Mesenchymal stem cell (in vitro differentiated cells and primary cell): Measurements from ENCODE around the gene PPP1R9A.

Experiments used
- DNase-seq: peaks from one replicate; pipeline ENCODE4 v3.0.0-alpha.2; 2013
- H2AFZ ChIP-seq: one replicate; pipeline ENCODE4 v1.6.1; 2013; ENCODE audit warnings: low read depth, mild to moderate bottlenecking, control low read depth, inconsistent platforms, low read length, moderate library complexity
- H2AK5ac ChIP-seq: 2 replicates; pipeline ENCODE4 v1.6.1; 2013; ENCODE audit warnings: low read length, moderate library complexity, mild to moderate bottlenecking, inconsistent platforms; ENCODE audit not compliant: severe bottlenecking
- H2BK120ac ChIP-seq: one replicate; pipeline ENCODE4 v1.6.1; 2013; ENCODE audit warnings: low read depth, mild to moderate bottlenecking, inconsistent platforms, low read length, moderate library complexity
- H2BK12ac ChIP-seq, 2 experiments: one replicate each; pipeline ENCODE4 v1.6.1; 2013; ENCODE audit warnings: inconsistent platforms in 2 of 2, low read length in 2 of 2, mild to moderate bottlenecking in 2 of 2, moderate library complexity in 2 of 2, control low read depth in 1 of 2
- H2BK15ac ChIP-seq: one replicate; pipeline ENCODE4 v1.6.1; 2013; ENCODE audit warnings: mild to moderate bottlenecking, low read depth, inconsistent platforms; ENCODE audit not compliant: poor library complexity, severe bottlenecking
- H2BK5ac ChIP-seq: 2 replicates; pipeline ENCODE4 v1.6.1; 2013; ENCODE audit warnings: low read depth, mild to moderate bottlenecking, low read length, control low read depth, inconsistent platforms; ENCODE audit not compliant: poor library complexity, severe bottlenecking
- H3K14ac ChIP-seq, 2 experiments: one replicate each; pipeline ENCODE4 v1.6.1; 2013; ENCODE audit warnings: inconsistent platforms in 2 of 2, low read length in 2 of 2, control low read depth in 1 of 2, mild to moderate bottlenecking in 1 of 2, moderate library complexity in 1 of 2
- H3K18ac ChIP-seq, 2 experiments: one replicate each; pipeline ENCODE4 v1.6.1; 2013; ENCODE audit warnings: inconsistent platforms in 2 of 2, low read length in 2 of 2, control low read depth in 1 of 2, low read depth in 1 of 2, mild to moderate bottlenecking in 1 of 2
- H3K23ac ChIP-seq, 2 experiments: one replicate each; pipeline ENCODE4 v1.6.1; 2013; ENCODE audit warnings: inconsistent platforms in 2 of 2, low read length in 2 of 2, mild to moderate bottlenecking in 2 of 2, moderate library complexity in 2 of 2, control low read depth in 1 of 2
- H3K27ac ChIP-seq: 2 replicates; pipeline ENCODE4 v1.5.1; 2013; ENCODE audit warnings: mild to moderate bottlenecking, moderate library complexity, low read length, control low read depth, inconsistent platforms; ENCODE audit not compliant: poor library complexity, severe bottlenecking
- H3K27me3 ChIP-seq, 2 experiments: 2 replicates each; pipeline versions ENCODE4 v1.6.1 to v1.7.0; 2013; ENCODE audit warnings: low read length in 2 of 2, mild to moderate bottlenecking in 2 of 2, moderate library complexity in 2 of 2, control low read depth in 1 of 2, inconsistent platforms in 1 of 2; ENCODE audit not compliant: control insufficient read depth in 1 of 2, insufficient read depth in 1 of 2
- H3K36me3 ChIP-seq, 2 experiments: 2 replicates each; pipeline versions ENCODE4 v1.6.1 to v1.7.0; 2013; ENCODE audit warnings: low read length in 2 of 2, control low read depth in 1 of 2, inconsistent platforms in 1 of 2, low read depth in 1 of 2, mild to moderate bottlenecking in 1 of 2; ENCODE audit not compliant: insufficient read depth in 2 of 2, control insufficient read depth in 1 of 2
- H3K4ac ChIP-seq, 2 experiments: one replicate each; pipeline ENCODE4 v1.6.1; 2013; ENCODE audit warnings: inconsistent platforms in 2 of 2, low read length in 2 of 2, mild to moderate bottlenecking in 2 of 2, moderate library complexity in 2 of 2, control low read depth in 1 of 2, low read depth in 1 of 2
- H3K4me1 ChIP-seq: 2 replicates; pipeline ENCODE4 v1.6.1; 2013; ENCODE audit warnings: low read depth, low read length, control low read depth; ENCODE audit not compliant: control insufficient read depth, insufficient read depth
- H3K4me2 ChIP-seq: 2 replicates; pipeline ENCODE4 v1.6.1; 2013; ENCODE audit warnings: low read length, mild to moderate bottlenecking, inconsistent platforms; ENCODE audit not compliant: poor library complexity, severe bottlenecking
- H3K4me3 ChIP-seq, 2 experiments: 2 replicates each; pipeline versions ENCODE4 v1.5.1 to v1.7.0; 2013; ENCODE audit warnings: low read length in 2 of 2, mild to moderate bottlenecking in 2 of 2, control low read depth in 1 of 2, low read depth in 1 of 2; ENCODE audit not compliant: insufficient read depth in 1 of 2
- H3K79me1 ChIP-seq: replicated peaks from 2 replicates; pipeline ENCODE4 v1.6.1; 2013; ENCODE audit warnings: mild to moderate bottlenecking, control low read depth, low read length, inconsistent platforms; ENCODE audit not compliant: poor library complexity, severe bottlenecking
- H3K9ac ChIP-seq: 2 replicates; pipeline ENCODE4 v1.7.0; 2013; ENCODE audit warnings: mild to moderate bottlenecking, low read length, moderate library complexity
- H3K9me3 ChIP-seq: 2 replicates; pipeline ENCODE4 v1.7.0; 2013; ENCODE audit warnings: mild to moderate bottlenecking, low read length; ENCODE audit not compliant: control insufficient read depth
- H4K8ac ChIP-seq: one replicate; pipeline ENCODE4 v1.6.1; 2013; ENCODE audit warnings: inconsistent platforms, mild to moderate bottlenecking, low read length, moderate library complexity
- H4K91ac ChIP-seq: one replicate; pipeline ENCODE4 v1.6.1; 2013; ENCODE audit warnings: mild to moderate bottlenecking, low read length, inconsistent platforms
- WGBS: methylation state at CpG from one replicate; pipeline ENCODE4 v1.1.7; 2013; ENCODE audit warnings: mixed read lengths; 5-methylcytosine and 5-hydroxymethylcytosine counted together

PPP1R9A gene

GRCh38 chr7:95106401-95106800 is 199.0 kb downstream of the PPP1R9A start:
- H4K91ac ChIP-seq, result no peak overlapping the region
- no peak overlapping the region for H3K18ac ChIP-seq
- peaks cover 5% of the 10 kb centered on the region for H3K79me1 ChIP-seq
- H3K27ac ChIP-seq, result no peak overlapping the region
- no peak overlapping the region for H2BK15ac ChIP-seq
- H2BK12ac ChIP-seq, result no peak overlapping the region
- H3K4me1 ChIP-seq, result peaks cover 2% of the 10 kb centered on the region
- H3K14ac ChIP-seq, result no peak overlapping the region
- H3K23ac ChIP-seq, result no peak overlapping the region
- no peak for DNase-seq
- no peak overlapping the region for H3K9ac ChIP-seq
- no peak overlapping the region for H4K8ac ChIP-seq
- no peak overlapping the region for H3K4me2 ChIP-seq
- H2AFZ ChIP-seq, result no peak overlapping the region
- no peak overlapping the region for H3K4me3 ChIP-seq
- H3K27me3 ChIP-seq, result no peaks in the 10 kb centered on the region
- no peak overlapping the region for H2BK5ac ChIP-seq
- H3K9me3 ChIP-seq, result no peaks in the 10 kb centered on the region
- H3K4ac ChIP-seq, result no peak overlapping the region
- no peak overlapping the region for H2BK120ac ChIP-seq
- WGBS, result no CpG with 5 or more reads among the region's 2 CpGs
- no peaks in the 10 kb centered on the region for H3K36me3 ChIP-seq
- no peak overlapping the region for H2AK5ac ChIP-seq

- no peak overlapping the region for H2AFZ ChIP-seq
- no peak overlapping the region for H2BK120ac ChIP-seq
- no peak overlapping the region for H2AK5ac ChIP-seq
- no peak overlapping the region for H2BK5ac ChIP-seq
- H3K4me3 ChIP-seq, result no peak overlapping the region
- no peak overlapping the region for H4K91ac ChIP-seq
- no peaks in the 10 kb centered on the region for H3K27me3 ChIP-seq
- H3K36me3 ChIP-seq, result no peaks in the 10 kb centered on the region
- no peaks in the 10 kb centered on the region for H3K4me1 ChIP-seq
- DNase-seq, result no peak
- H2BK12ac ChIP-seq, result no peak overlapping the region
- H3K79me1 ChIP-seq, result peaks cover 5% of the 10 kb centered on the region
- no peak overlapping the region for H3K23ac ChIP-seq
- no peaks in the 10 kb centered on the region for H3K9me3 ChIP-seq
- H3K4me2 ChIP-seq, result no peak overlapping the region
- H3K4ac ChIP-seq, result no peak overlapping the region
- no peak overlapping the region for H3K9ac ChIP-seq
- H3K18ac ChIP-seq, result no peak overlapping the region
- no peak overlapping the region for H3K14ac ChIP-seq
- no peak overlapping the region for H3K27ac ChIP-seq
- 100% methylated on average over 1 of the region's 3 CpGs for WGBS
- no peak overlapping the region for H2BK15ac ChIP-seq
- H4K8ac ChIP-seq, result no peak overlapping the region
Observed at GRCh38 chr7:95110707-95111106, 203.3 kb downstream of the PPP1R9A start.

GRCh38 chr7:95113590-95113989 is 206.2 kb downstream of the PPP1R9A start:
- Histone ChIP-seq H4K8ac (no peak overlapping the region), H2BK120ac (no peak overlapping the region), H3K4me2 (no peak overlapping the region), H2BK15ac (no peak overlapping the region), H3K4ac (no peak overlapping the region), H3K79me1 (no peaks in the 10 kb centered on the region), H3K27ac (no peak overlapping the region), H2AK5ac (no peak overlapping the region), H2AFZ (no peak overlapping the region), H3K23ac (no peak overlapping the region), H3K14ac (no peak overlapping the region), H3K36me3 (no peaks in the 10 kb centered on the region), H3K4me3 (no peak overlapping the region), H3K18ac (no peak overlapping the region), H3K9ac (no peak overlapping the region), H3K9me3 (no peaks in the 10 kb centered on the region), H3K4me1 (no peaks in the 10 kb centered on the region), H2BK5ac (no peak overlapping the region), H3K27me3 (no peaks in the 10 kb centered on the region), H2BK12ac (no peak overlapping the region), H4K91ac (no peak overlapping the region)
- no peak for DNase-seq

GRCh38 chr7:95126053-95126709 is 218.8 kb downstream of the PPP1R9A start:
- H3K4me2 ChIP-seq, result no peak overlapping the region
- no peak for DNase-seq
- no peak overlapping the region for H4K91ac ChIP-seq
- H3K27ac ChIP-seq, result no peak overlapping the region
- no peak overlapping the region for H2BK12ac ChIP-seq
- no peak overlapping the region for H4K8ac ChIP-seq
- no peak overlapping the region for H3K14ac ChIP-seq
- 64% methylated on average over 2 of the region's 2 CpGs for WGBS
- H2BK5ac ChIP-seq, result no peak overlapping the region
- H3K4me3 ChIP-seq, result no peak overlapping the region
- H3K27me3 ChIP-seq, result no peaks in the 10 kb centered on the region
- no peak overlapping the region for H2BK15ac ChIP-seq
- no peak overlapping the region for H3K9ac ChIP-seq
- no peak overlapping the region for H2AFZ ChIP-seq
- H3K79me1 ChIP-seq, result peaks cover 8% of the 10 kb centered on the region
- H3K18ac ChIP-seq, result no peak overlapping the region
- H3K4ac ChIP-seq, result no peak overlapping the region
- no peak overlapping the region for H2BK120ac ChIP-seq
- no peaks in the 10 kb centered on the region for H3K36me3 ChIP-seq
- no peak overlapping the region for H2AK5ac ChIP-seq
- no peaks in the 10 kb centered on the region for H3K9me3 ChIP-seq
- no peak overlapping the region for H3K23ac ChIP-seq
- H3K4me1 ChIP-seq, result no peaks in the 10 kb centered on the region
